ENCODE data around the gene CD2AP. TPM values are rescaled to one million over a fixed set of nuclear protein-coding genes. Genes with fewer than 3 reads are reported as not detected.

The CD2AP gene
- total and polyA plus RNA-seq, 2 experiments from 2014 or later = 13.2 to 22.8 TPM

- in situ Hi-C loops (cut with MboI) = loop anchor here (10.0 kb wide), 1 partner anchor 153 kb away; the partner anchor contains the start of gene OPN5
- Histone ChIP-seq H3K79me2 (ENCODE audit: insufficient read depth) (no peaks in the 10 kb centered on the region), H3K9me2 (ENCODE audit: insufficient read depth) (no peaks in the 10 kb centered on the region), H3K9me3 (ENCODE audit: low read depth) (no peaks in the 10 kb centered on the region), H3K4me1 (ENCODE audit: insufficient read depth) (no peaks in the 10 kb centered on the region), H4K20me1 (ENCODE audit: insufficient read depth) (no peaks in the 10 kb centered on the region), H3K27me3 (replicated peaks; ENCODE audit: insufficient read depth) (no peaks in the 10 kb centered on the region), H3K36me3 (ENCODE audit: low read depth) (no peaks in the 10 kb centered on the region), H3K27ac (no peak overlapping the region), H3K9ac (no peak overlapping the region), H3F3A (ENCODE audit: insufficient read depth) (no peaks in the 10 kb centered on the region; the same call in 1 of the 2 replicates), H3K4me2 (ENCODE audit: unreplicated experiment) (no peak overlapping the region), H2AFZ (peak overlapping the region; percentile 23; the same call in 1 of the 2 replicates), H3K4me3 (no peak overlapping the region)
- 38 to 44% methylated on average over 6 of the region's 6 CpGs for WGBS, 2 experiments (ENCODE audit: low coverage in 1 of 2, low lambda C conversion rate in 2 of 2, missing lambda C conversion rate in 2 of 2)
- TF ChIP-seq EZH2phosphoT487 (IDR thresholded peaks at IDR 0.05; ENCODE audit: insufficient read depth, low read depth) = no peak
- no peak for TF ChIP-seq EZH2 (IDR thresholded peaks at IDR 0.05; ENCODE audit: insufficient read depth, poor library complexity, severe bottlenecking)
- peak; percentile 54 for DNase-seq
Observed at GRCh38 chr6:47631269-47631772, 153.7 kb downstream of the CD2AP start.

GRCh38 chr6:47631797-47632196 is 154.2 kb downstream of the CD2AP start:
- no peaks in the 10 kb centered on the region for H4K20me1 ChIP-seq (ENCODE audit: insufficient read depth)
- 49% methylated on average over 3 of the region's 3 CpGs for WGBS, 2 experiments (ENCODE audit: low coverage in 1 of 2, low lambda C conversion rate in 2 of 2, missing lambda C conversion rate in 2 of 2)
- H3F3A ChIP-seq (ENCODE audit: insufficient read depth) = no peaks in the 10 kb centered on the region; the same call in 1 of the 2 replicates
- no peaks in the 10 kb centered on the region for H3K36me3 ChIP-seq (ENCODE audit: low read depth)
- no peaks in the 10 kb centered on the region for H3K9me2 ChIP-seq (ENCODE audit: insufficient read depth)
- H3K27ac ChIP-seq = no peak overlapping the region
- no peaks in the 10 kb centered on the region for H3K4me1 ChIP-seq (ENCODE audit: insufficient read depth)
- no peak for TF ChIP-seq EZH2phosphoT487 (IDR thresholded peaks at IDR 0.05; ENCODE audit: insufficient read depth, low read depth)
- TF ChIP-seq EZH2 (IDR thresholded peaks at IDR 0.05; ENCODE audit: insufficient read depth, poor library complexity, severe bottlenecking) = no peak
- no peak for DNase-seq
- no peaks in the 10 kb centered on the region for H3K27me3 ChIP-seq (replicated peaks; ENCODE audit: insufficient read depth)
- H2AFZ ChIP-seq = peak overlapping the region; percentile 23; the same call in 1 of the 2 replicates
- H3K9ac ChIP-seq = no peak overlapping the region
- in situ Hi-C loops (cut with MboI) = loop anchor here (10.0 kb wide), 1 partner anchor 153 kb away; the partner anchor contains the start of gene OPN5
- no peak overlapping the region for H3K4me2 ChIP-seq (ENCODE audit: unreplicated experiment)
- no peaks in the 10 kb centered on the region for H3K79me2 ChIP-seq (ENCODE audit: insufficient read depth)
- no peaks in the 10 kb centered on the region for H3K9me3 ChIP-seq (ENCODE audit: low read depth)
- H3K4me3 ChIP-seq = no peak overlapping the region

GRCh38 chr6:47633141-47633540 is 155.6 kb downstream of the CD2AP start:
- DNase-seq = peak; percentile 23
- H3K9ac ChIP-seq = no peak overlapping the region
- no peaks in the 10 kb centered on the region for H3K27me3 ChIP-seq (replicated peaks; ENCODE audit: insufficient read depth)
- no peaks in the 10 kb centered on the region for H3K79me2 ChIP-seq (ENCODE audit: insufficient read depth)
- H3K27ac ChIP-seq = no peak overlapping the region
- H3K4me1 ChIP-seq (ENCODE audit: insufficient read depth) = no peaks in the 10 kb centered on the region
- H3F3A ChIP-seq (ENCODE audit: insufficient read depth) = no peaks in the 10 kb centered on the region; the same call in 1 of the 2 replicates
- no peak overlapping the region for H2AFZ ChIP-seq
- no peaks in the 10 kb centered on the region for H4K20me1 ChIP-seq (ENCODE audit: insufficient read depth)
- H3K9me3 ChIP-seq (ENCODE audit: low read depth) = no peaks in the 10 kb centered on the region
- no peaks in the 10 kb centered on the region for H3K36me3 ChIP-seq (ENCODE audit: low read depth)
- H3K4me2 ChIP-seq (ENCODE audit: unreplicated experiment) = no peak overlapping the region
- WGBS, 2 experiments (ENCODE audit: low coverage in 1 of 2, low lambda C conversion rate in 2 of 2, missing lambda C conversion rate in 2 of 2) = 31 to 33% methylated on average over 3 of the region's 3 CpGs
- no peak overlapping the region for H3K4me3 ChIP-seq
- no peaks in the 10 kb centered on the region for H3K9me2 ChIP-seq (ENCODE audit: insufficient read depth)
- no peak for TF ChIP-seq EZH2 (IDR thresholded peaks at IDR 0.05; ENCODE audit: insufficient read depth, poor library complexity, severe bottlenecking)
- no peak for TF ChIP-seq EZH2phosphoT487 (IDR thresholded peaks at IDR 0.05; ENCODE audit: insufficient read depth, low read depth)
- in situ Hi-C loops (cut with MboI) = loop anchor here (10.0 kb wide), 1 partner anchor 152 kb away; the partner anchor contains the start of gene OPN5

- in situ Hi-C loops (cut with MboI) = loop anchor here (10.0 kb wide), 1 partner anchor 150 kb away; the partner anchor contains the start of gene OPN5
- Histone ChIP-seq H3K4me3 (no peak overlapping the region), H3K79me2 (ENCODE audit: insufficient read depth) (no peaks in the 10 kb centered on the region), H3K27me3 (replicated peaks; ENCODE audit: insufficient read depth) (no peaks in the 10 kb centered on the region), H3F3A (ENCODE audit: insufficient read depth) (no peaks in the 10 kb centered on the region; the same call in 1 of the 2 replicates), H3K9ac (no peak overlapping the region), H3K4me2 (ENCODE audit: unreplicated experiment) (no peak overlapping the region), H3K9me2 (ENCODE audit: insufficient read depth) (no peaks in the 10 kb centered on the region), H3K9me3 (ENCODE audit: low read depth) (no peaks in the 10 kb centered on the region), H2AFZ (no peak overlapping the region), H3K36me3 (ENCODE audit: low read depth) (no peaks in the 10 kb centered on the region), H4K20me1 (ENCODE audit: insufficient read depth) (no peaks in the 10 kb centered on the region), H3K27ac (no peak overlapping the region), H3K4me1 (ENCODE audit: insufficient read depth) (no peaks in the 10 kb centered on the region)
- TF ChIP-seq EZH2 (IDR thresholded peaks at IDR 0.05; ENCODE audit: insufficient read depth, poor library complexity, severe bottlenecking) = no peak
- TF ChIP-seq EZH2phosphoT487 (IDR thresholded peaks at IDR 0.05; ENCODE audit: insufficient read depth, low read depth) = no peak
- no peak for DNase-seq
- 69 to 77% methylated on average over 5 of the region's 5 CpGs for WGBS, 2 experiments (ENCODE audit: low coverage in 1 of 2, low lambda C conversion rate in 2 of 2, missing lambda C conversion rate in 2 of 2)
Observed at GRCh38 chr6:47634210-47635047, 156.8 kb downstream of the CD2AP start.
